Activated T-cell treated with anti-CD3 and anti-CD28 coated beads, Interleukin-2, amount 50 U/mL, for 24 hours (primary cell): ENCODE data around the gene HRH3.
A peak's percentile ranks its signal among the peaks of the same experiment; 100 is the strongest.

Experiments used
- DNase-seq: peaks from one replicate; pipeline ENCODE4 v3.0.0-alpha.2; 2020
- H3K27ac Mint-ChIP-seq: 2 replicates; pipeline ENCODE4 v1.8.0; 2020; ENCODE audit warnings: mild to moderate bottlenecking, mixed read lengths
- H3K27me3 Mint-ChIP-seq: 2 replicates; pipeline ENCODE4 v1.8.0; 2020; ENCODE audit warnings: mixed read lengths
- H3K36me3 Mint-ChIP-seq: 2 replicates; pipeline ENCODE4 v1.8.0; 2020; ENCODE audit warnings: low read depth, mixed read lengths
- H3K4me1 Mint-ChIP-seq: 2 replicates; pipeline ENCODE4 v1.8.0; 2020; ENCODE audit warnings: low read depth, mixed read lengths
- H3K4me3 Mint-ChIP-seq: 2 replicates; pipeline ENCODE4 v1.8.0; 2020; ENCODE audit warnings: mild to moderate bottlenecking, moderate library complexity, mixed read lengths
- H3K9me3 Mint-ChIP-seq: 2 replicates; pipeline ENCODE4 v1.8.0; 2020; ENCODE audit warnings: mixed read lengths

Gene HRH3

GRCh38 chr20:62181808-62182207, 38.3 kb downstream of the HRH3 start:
- Mint-ChIP-seq H3K4me3 (peak overlapping the region; percentile 90), H3K36me3 (peaks cover 71% of the 10 kb centered on the region), H3K27ac (peak overlapping the region; percentile 97), H3K9me3 (no peaks in the 10 kb centered on the region), H3K27me3 (no peaks in the 10 kb centered on the region), H3K4me1 (peaks cover 37% of the 10 kb centered on the region)
- DNase-seq = no peak

GRCh38 chr20:62179162-62179504, 40.9 kb downstream of the HRH3 start:
- peaks cover 17% of the 10 kb centered on the region for H3K4me1 Mint-ChIP-seq
- peaks cover 75% of the 10 kb centered on the region for H3K36me3 Mint-ChIP-seq
- H3K9me3 Mint-ChIP-seq = no peaks in the 10 kb centered on the region
- no peaks in the 10 kb centered on the region for H3K27me3 Mint-ChIP-seq
- no peak overlapping the region for H3K27ac Mint-ChIP-seq
- no peak overlapping the region for H3K4me3 Mint-ChIP-seq
- DNase-seq = no peak

- no peak overlapping the region for H3K27ac Mint-ChIP-seq
- no peak for DNase-seq
- H3K36me3 Mint-ChIP-seq = peaks cover 75% of the 10 kb centered on the region
- H3K9me3 Mint-ChIP-seq = no peaks in the 10 kb centered on the region
- H3K27me3 Mint-ChIP-seq = no peaks in the 10 kb centered on the region
- H3K4me1 Mint-ChIP-seq = peaks cover 13% of the 10 kb centered on the region
- no peak overlapping the region for H3K4me3 Mint-ChIP-seq
These were observed 41.5 kb downstream of the HRH3 start for GRCh38 chr20:62178316-62179161.

- no peaks in the 10 kb centered on the region for H3K27me3 Mint-ChIP-seq
- peaks cover 10% of the 10 kb centered on the region for H3K4me1 Mint-ChIP-seq
- H3K36me3 Mint-ChIP-seq = peaks cover 77% of the 10 kb centered on the region
- H3K9me3 Mint-ChIP-seq = no peaks in the 10 kb centered on the region
- no peak overlapping the region for H3K4me3 Mint-ChIP-seq
- no peak for DNase-seq
- H3K27ac Mint-ChIP-seq = no peak overlapping the region
These were observed 42.8 kb downstream of the HRH3 start for GRCh38 chr20:62177307-62177706.

- no peak overlapping the region for H3K27ac Mint-ChIP-seq
- no peak for DNase-seq
- H3K36me3 Mint-ChIP-seq = peaks cover 75% of the 10 kb centered on the region
- no peaks in the 10 kb centered on the region for H3K9me3 Mint-ChIP-seq
- no peaks in the 10 kb centered on the region for H3K27me3 Mint-ChIP-seq
- no peak overlapping the region for H3K4me3 Mint-ChIP-seq
- peaks cover 7% of the 10 kb centered on the region for H3K4me1 Mint-ChIP-seq
These were observed 43.2 kb downstream of the HRH3 start for GRCh38 chr20:62176866-62177265.

GRCh38 chr20:62175711-62176110, 44.4 kb downstream of the HRH3 start:
- Mint-ChIP-seq H3K27ac (no peak overlapping the region), H3K27me3 (no peaks in the 10 kb centered on the region), H3K4me1 (no peaks in the 10 kb centered on the region), H3K36me3 (peaks cover 71% of the 10 kb centered on the region), H3K4me3 (no peak overlapping the region), H3K9me3 (no peaks in the 10 kb centered on the region)
- no peak for DNase-seq

- Mint-ChIP-seq H3K4me3 (no peak overlapping the region), H3K9me3 (no peaks in the 10 kb centered on the region), H3K4me1 (no peaks in the 10 kb centered on the region), H3K36me3 (peaks cover 68% of the 10 kb centered on the region), H3K27ac (no peak overlapping the region), H3K27me3 (no peaks in the 10 kb centered on the region)
- DNase-seq = no peak
These were observed 45.0 kb downstream of the HRH3 start for GRCh38 chr20:62174870-62175624.

GRCh38 chr20:62174021-62174804, 45.9 kb downstream of the HRH3 start:
- H3K36me3 Mint-ChIP-seq = peaks cover 72% of the 10 kb centered on the region
- H3K27me3 Mint-ChIP-seq = no peaks in the 10 kb centered on the region
- H3K9me3 Mint-ChIP-seq = no peaks in the 10 kb centered on the region
- no peak for DNase-seq
- no peak overlapping the region for H3K4me3 Mint-ChIP-seq
- no peaks in the 10 kb centered on the region for H3K4me1 Mint-ChIP-seq
- H3K27ac Mint-ChIP-seq = no peak overlapping the region

- no peaks in the 10 kb centered on the region for H3K4me1 Mint-ChIP-seq
- H3K9me3 Mint-ChIP-seq = no peaks in the 10 kb centered on the region
- H3K27ac Mint-ChIP-seq = no peak overlapping the region
- no peak overlapping the region for H3K4me3 Mint-ChIP-seq
- no peaks in the 10 kb centered on the region for H3K27me3 Mint-ChIP-seq
- H3K36me3 Mint-ChIP-seq = peaks cover 73% of the 10 kb centered on the region
- DNase-seq = no peak
These were observed 47.4 kb downstream of the HRH3 start for GRCh38 chr20:62172666-62173065.

- H3K36me3 Mint-ChIP-seq = peaks cover 69% of the 10 kb centered on the region
- H3K27me3 Mint-ChIP-seq = no peaks in the 10 kb centered on the region
- DNase-seq = no peak
- H3K4me1 Mint-ChIP-seq = no peaks in the 10 kb centered on the region
- H3K9me3 Mint-ChIP-seq = no peaks in the 10 kb centered on the region
- no peak overlapping the region for H3K27ac Mint-ChIP-seq
- no peak overlapping the region for H3K4me3 Mint-ChIP-seq
These were observed 48.8 kb downstream of the HRH3 start for GRCh38 chr20:62171245-62171644.

- no peak for DNase-seq
These were observed 49.5 kb downstream of the HRH3 start for GRCh38 chr20:62170536-62170935.

GRCh38 chr20:62168890-62169435, 51.1 kb downstream of the HRH3 start:
- Mint-ChIP-seq H3K27me3 (no peaks in the 10 kb centered on the region), H3K4me1 (no peaks in the 10 kb centered on the region), H3K4me3 (no peak overlapping the region), H3K9me3 (no peaks in the 10 kb centered on the region), H3K36me3 (peaks cover 70% of the 10 kb centered on the region), H3K27ac (no peak overlapping the region)
- DNase-seq = no peak

More at GRCh38 chr20:62170536-62170935, 49.5 kb downstream of the HRH3 start:
- Mint-ChIP-seq H3K27me3 (no peaks in the 10 kb centered on the region), H3K27ac (no peak overlapping the region), H3K36me3 (peaks cover 69% of the 10 kb centered on the region), H3K4me3 (no peak overlapping the region), H3K4me1 (no peaks in the 10 kb centered on the region), H3K9me3 (no peaks in the 10 kb centered on the region)

GRCh38 chr20:62168061-62168460, 52.0 kb downstream of the HRH3 start:
- H3K4me1 Mint-ChIP-seq = no peaks in the 10 kb centered on the region
- H3K27me3 Mint-ChIP-seq = no peaks in the 10 kb centered on the region
- no peak overlapping the region for H3K4me3 Mint-ChIP-seq
- H3K36me3 Mint-ChIP-seq = peaks cover 73% of the 10 kb centered on the region
- no peaks in the 10 kb centered on the region for H3K9me3 Mint-ChIP-seq
- no peak overlapping the region for H3K27ac Mint-ChIP-seq
- no peak for DNase-seq

- DNase-seq = no peak
- no peaks in the 10 kb centered on the region for H3K9me3 Mint-ChIP-seq
- no peaks in the 10 kb centered on the region for H3K4me1 Mint-ChIP-seq
- H3K27me3 Mint-ChIP-seq = no peaks in the 10 kb centered on the region
- no peak overlapping the region for H3K27ac Mint-ChIP-seq
- peaks cover 75% of the 10 kb centered on the region for H3K36me3 Mint-ChIP-seq
- H3K4me3 Mint-ChIP-seq = no peak overlapping the region
These were observed 52.6 kb downstream of the HRH3 start for GRCh38 chr20:62167474-62167873.
